Right lobe of liver (tissue), 4 donors: ENCODE data around the gene TTLL3.

ENCODE experiments used
- POLR2A ChIP-seq: fragments of 450-650 bp; IDR thresholded peaks from one replicate; pipeline ENCODE4 v1.6.1; 2017; ENCODE audit warnings: antibody characterized with exemption, mild to moderate bottlenecking
- TF ChIP-seq, protein P1 (sequence below), 4 donors: fragments of 200-600 bp in 3 of 4; fragments of 450-650 bp in 1 of 4; IDR thresholded peaks; one replicate each; pipeline versions ENCODE4 v1.5.1 to v1.8.0; 2016 to 2022; ENCODE audit warnings: antibody characterized with exemption in 4 of 4, mild to moderate bottlenecking in 2 of 4
- donor health status: DM: no; HTN: no; CAD: no.
- donor health status: DM: no; HTN: no; CAD: no.
- donor health status: DM: no; HTN: yes; CAD: no.

DNA sequence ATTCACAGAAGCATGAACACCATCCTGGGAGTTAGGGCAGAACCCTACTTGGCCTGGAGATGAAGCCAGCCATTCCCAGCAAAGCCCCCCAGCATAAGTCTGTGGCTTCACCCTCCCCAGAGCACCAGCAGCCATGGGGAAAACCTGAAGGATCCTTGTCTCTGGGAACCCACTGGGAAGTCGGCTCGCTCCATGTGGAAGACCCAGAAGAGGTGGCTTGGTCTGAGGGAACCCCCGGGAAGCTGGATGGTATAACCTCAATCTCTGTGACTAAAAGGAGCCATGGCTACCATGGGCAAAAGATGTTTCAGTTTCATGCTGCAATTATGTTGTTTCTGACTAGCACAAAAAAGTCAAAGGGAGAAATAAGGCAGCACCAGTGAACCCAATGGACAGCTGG lies 45.5 kb downstream of the TTLL3 start:
- TF ChIP-seq, protein P1, sequence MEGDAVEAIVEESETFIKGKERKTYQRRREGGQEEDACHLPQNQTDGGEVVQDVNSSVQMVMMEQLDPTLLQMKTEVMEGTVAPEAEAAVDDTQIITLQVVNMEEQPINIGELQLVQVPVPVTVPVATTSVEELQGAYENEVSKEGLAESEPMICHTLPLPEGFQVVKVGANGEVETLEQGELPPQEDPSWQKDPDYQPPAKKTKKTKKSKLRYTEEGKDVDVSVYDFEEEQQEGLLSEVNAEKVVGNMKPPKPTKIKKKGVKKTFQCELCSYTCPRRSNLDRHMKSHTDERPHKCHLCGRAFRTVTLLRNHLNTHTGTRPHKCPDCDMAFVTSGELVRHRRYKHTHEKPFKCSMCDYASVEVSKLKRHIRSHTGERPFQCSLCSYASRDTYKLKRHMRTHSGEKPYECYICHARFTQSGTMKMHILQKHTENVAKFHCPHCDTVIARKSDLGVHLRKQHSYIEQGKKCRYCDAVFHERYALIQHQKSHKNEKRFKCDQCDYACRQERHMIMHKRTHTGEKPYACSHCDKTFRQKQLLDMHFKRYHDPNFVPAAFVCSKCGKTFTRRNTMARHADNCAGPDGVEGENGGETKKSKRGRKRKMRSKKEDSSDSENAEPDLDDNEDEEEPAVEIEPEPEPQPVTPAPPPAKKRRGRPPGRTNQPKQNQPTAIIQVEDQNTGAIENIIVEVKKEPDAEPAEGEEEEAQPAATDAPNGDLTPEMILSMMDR (IDR thresholded peaks at IDR 0.05) = no peak
- TF ChIP-seq POLR2A = no peak
